Fibroblast of lung (primary cell): ENCODE results near the gene CDYL2.

Source experiments
- EZH2 ChIP-seq: IDR thresholded peaks from 2 replicates; pipeline ENCODE4 v1.5.1; 2012; ENCODE audit warnings: low read length, control low read depth, mild to moderate bottlenecking; ENCODE audit errors: missing control alignments
- TF ChIP-seq, protein P1 (sequence below), 2 donors: IDR thresholded peaks in 1 of 2; conservative IDR thresholded peaks in 1 of 2; 1 replicate in 1 of 2; 2 replicates in 1 of 2; pipeline ENCODE4 v1.5.1; 2011 to 2012; ENCODE audit warnings: low read length in 2 of 2, control low read depth in 1 of 2, inconsistent platforms in 1 of 2, low read depth in 1 of 2, mild to moderate bottlenecking in 1 of 2

GRCh38 chr16:80831039-80831438 is 26.6 kb upstream of the CDYL2 start:
- TF ChIP-seq EZH2: no peak
- TF ChIP-seq, protein P1, sequence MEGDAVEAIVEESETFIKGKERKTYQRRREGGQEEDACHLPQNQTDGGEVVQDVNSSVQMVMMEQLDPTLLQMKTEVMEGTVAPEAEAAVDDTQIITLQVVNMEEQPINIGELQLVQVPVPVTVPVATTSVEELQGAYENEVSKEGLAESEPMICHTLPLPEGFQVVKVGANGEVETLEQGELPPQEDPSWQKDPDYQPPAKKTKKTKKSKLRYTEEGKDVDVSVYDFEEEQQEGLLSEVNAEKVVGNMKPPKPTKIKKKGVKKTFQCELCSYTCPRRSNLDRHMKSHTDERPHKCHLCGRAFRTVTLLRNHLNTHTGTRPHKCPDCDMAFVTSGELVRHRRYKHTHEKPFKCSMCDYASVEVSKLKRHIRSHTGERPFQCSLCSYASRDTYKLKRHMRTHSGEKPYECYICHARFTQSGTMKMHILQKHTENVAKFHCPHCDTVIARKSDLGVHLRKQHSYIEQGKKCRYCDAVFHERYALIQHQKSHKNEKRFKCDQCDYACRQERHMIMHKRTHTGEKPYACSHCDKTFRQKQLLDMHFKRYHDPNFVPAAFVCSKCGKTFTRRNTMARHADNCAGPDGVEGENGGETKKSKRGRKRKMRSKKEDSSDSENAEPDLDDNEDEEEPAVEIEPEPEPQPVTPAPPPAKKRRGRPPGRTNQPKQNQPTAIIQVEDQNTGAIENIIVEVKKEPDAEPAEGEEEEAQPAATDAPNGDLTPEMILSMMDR (conservative IDR thresholded peaks at IDR 0.05 in 1 of 2, IDR thresholded peaks at IDR 0.05 in 1 of 2; ENCODE audit: low read depth in 1 of 2, low read length in 2 of 2): no peak
